LHCN-M2 (cell line): ENCODE data around the gene AQP2. TPM values are rescaled to one million over a fixed set of nuclear protein-coding genes. Genes with fewer than 3 reads are reported as not detected.

ENCODE experiments used
- DNase-seq: peaks from one replicate; pipeline ENCODE4 v3.0.0-alpha.2; 2012; ENCODE audit warnings: low read depth
- total RNA-seq: library from RNA; depleted of rRNA; stranded (reverse); fragments of >200 nt; gene quantifications from 2 replicates; pipeline ENCODE4 v1.2.3, GENCODE V29; 2014

The AQP2 gene
- total RNA-seq, 1 experiment from 2014 or later: not detected

GRCh38 chr12:49955899-49956662, 5.5 kb downstream of the AQP2 start:
- DNase-seq: no peak

DNA sequence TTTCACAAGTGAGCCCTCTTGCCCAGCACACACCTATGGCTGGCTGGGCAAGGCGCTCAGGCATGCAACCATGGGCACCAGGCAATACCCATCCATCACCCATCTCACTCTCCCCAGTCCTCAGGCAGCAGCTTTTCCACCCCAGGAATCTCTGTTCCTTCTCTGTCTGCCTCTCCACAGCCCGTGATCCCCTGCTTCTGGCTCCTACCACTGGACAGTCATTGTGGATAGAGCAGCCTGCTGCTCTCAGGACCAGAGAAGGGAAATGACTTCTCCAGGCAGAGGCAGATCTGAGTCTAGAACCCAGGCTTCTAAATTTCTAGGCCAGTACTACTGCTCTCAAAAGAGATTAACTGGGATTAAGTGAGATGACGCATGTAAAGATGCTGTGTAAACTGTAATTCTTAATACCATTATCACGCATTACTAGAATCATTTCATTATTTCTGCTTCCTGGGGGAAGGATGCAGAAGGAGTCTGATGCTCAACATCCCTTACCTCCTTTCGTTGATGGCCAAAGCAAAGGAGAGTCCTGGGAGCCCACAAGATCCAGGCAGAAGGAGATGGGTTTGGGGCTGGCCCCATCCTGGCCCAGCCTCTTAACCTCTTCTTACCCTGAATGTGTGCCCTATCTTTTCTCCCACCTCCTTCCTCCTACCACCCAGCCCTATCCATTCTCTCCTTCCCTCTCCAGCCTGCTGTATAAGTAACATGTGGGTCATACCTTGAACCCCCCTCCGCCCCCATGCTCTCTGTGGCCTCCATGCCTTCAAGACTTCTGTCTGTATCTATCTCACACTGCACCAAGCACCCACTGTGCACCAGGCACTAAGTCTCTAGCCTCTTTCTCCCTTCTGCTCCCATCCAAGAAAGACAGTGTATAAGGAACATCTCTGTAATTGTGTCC, 6.4 kb downstream of the AQP2 start:
- no peak for DNase-seq

DNA sequence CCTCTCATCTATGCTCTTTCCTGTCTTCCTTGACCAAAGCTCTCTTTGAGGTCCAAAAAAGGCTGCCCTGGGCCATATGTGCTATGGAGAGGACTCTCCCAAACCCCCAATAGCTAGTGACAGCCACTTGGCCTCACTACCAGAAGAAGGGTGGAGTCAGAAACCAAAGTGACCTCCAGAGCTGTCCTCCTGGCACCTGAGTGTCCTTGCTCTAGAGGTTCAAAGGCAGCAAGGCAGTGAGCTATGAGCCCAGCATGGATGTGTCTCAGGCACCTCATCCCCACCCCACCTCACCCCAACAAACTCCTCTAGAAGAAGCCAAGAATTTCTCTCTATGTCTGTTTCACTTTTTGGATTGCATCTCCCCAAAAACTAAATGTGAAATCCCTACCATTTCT, 7.0 kb downstream of the AQP2 start:
- DNase-seq: no peak

- peak; percentile 88 for DNase-seq
Observed at GRCh38 chr12:49959685-49960473, 9.3 kb downstream of the AQP2 start.

- no peak for DNase-seq
Observed at GRCh38 chr12:49960474-49961110, 10.1 kb downstream of the AQP2 start.

DNA sequence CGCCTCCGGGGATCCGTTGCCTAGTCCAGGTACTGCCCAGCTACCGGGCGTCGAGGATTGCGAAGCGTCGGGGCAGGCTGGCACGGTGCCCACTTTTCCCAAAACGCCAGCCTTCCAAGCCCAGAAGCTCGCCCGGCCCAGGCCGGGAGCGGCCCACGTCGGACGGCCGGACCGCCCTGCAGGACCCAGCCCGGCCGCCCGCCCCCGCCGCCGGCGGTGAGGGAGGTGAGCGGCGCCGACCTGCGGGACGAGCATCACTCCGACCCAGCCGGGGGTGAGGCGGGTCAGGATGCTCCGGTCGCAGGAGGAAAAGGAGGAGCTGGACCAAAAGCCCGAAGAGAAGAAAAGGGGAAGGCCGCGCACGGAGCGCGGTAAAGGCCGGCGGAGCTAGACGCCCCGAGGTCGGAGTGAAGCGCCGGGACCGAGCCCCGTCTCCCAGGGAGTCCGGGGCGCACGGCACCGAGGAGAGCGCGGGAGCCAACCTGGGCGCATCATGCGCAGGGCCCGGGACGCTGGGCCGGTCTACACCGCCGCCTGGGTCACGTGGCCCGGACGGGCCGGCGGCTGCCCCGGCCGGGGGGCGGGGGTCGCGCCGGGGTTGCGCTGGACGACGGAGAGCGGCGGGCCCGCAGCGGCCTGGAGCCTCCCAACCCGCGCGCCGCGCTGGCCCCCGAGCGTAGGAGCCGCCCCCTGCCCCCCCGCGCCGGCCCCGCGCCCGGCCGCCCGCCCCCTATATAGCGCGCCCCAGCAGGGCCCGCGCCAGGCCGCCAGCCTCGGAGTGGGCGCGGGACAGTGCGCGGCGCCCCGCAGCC, 10.8 kb downstream of the AQP2 start, which contains the start of gene AQP5:
Gene AQP5 (plus strand): TSS at position 762 of the 812 bp plus-strand sequence. CDS start 146 bp downstream, outside the sequence.
- DNase-seq: no peak

GRCh38 chr12:49961993-49962764, 11.6 kb downstream of the AQP2 start:
- DNase-seq: no peak

- peak; percentile 80 for DNase-seq
Observed at GRCh38 chr12:49962861-49963765, 12.6 kb downstream of the AQP2 start.

DNA sequence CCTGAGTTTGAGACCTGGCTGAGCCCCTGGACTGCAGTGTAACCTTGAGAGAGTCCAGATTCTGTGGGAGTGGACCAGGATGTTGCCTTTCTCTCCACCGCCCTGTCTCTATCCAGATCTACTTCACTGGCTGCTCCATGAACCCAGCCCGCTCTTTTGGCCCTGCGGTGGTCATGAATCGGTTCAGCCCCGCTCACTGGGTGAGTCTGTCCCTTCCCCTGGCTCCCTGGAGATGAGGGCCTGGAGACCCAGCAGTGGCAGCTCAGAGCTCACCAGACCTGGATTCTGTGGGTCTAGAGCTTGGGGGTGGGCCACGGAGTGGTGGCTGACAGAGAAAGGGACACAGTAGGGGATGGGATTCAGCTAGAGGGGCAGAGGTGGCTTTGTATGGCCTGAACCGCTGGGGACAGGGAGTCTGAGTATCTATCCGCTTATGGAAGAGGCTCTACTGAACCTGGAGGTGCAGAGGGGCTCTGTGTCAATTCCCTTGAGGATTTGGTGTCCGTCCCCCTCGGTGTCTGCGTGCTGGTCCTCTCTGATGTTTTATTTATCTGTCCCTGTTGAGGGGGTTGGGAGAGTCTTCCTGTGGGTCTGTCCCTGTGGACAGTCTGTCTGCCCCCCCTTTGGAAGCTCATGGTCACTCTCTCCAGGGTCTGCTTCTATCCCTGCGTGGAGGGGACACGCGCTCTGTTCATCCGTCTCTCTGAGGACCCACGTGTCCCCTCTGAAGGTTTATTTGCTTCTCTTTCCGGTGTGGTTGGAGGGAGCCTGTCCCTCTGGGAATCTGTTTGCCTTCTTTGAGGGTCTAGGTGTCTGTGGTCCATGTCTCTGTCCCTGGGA, 13.7 kb downstream of the AQP2 start:
- no peak for DNase-seq

DNA sequence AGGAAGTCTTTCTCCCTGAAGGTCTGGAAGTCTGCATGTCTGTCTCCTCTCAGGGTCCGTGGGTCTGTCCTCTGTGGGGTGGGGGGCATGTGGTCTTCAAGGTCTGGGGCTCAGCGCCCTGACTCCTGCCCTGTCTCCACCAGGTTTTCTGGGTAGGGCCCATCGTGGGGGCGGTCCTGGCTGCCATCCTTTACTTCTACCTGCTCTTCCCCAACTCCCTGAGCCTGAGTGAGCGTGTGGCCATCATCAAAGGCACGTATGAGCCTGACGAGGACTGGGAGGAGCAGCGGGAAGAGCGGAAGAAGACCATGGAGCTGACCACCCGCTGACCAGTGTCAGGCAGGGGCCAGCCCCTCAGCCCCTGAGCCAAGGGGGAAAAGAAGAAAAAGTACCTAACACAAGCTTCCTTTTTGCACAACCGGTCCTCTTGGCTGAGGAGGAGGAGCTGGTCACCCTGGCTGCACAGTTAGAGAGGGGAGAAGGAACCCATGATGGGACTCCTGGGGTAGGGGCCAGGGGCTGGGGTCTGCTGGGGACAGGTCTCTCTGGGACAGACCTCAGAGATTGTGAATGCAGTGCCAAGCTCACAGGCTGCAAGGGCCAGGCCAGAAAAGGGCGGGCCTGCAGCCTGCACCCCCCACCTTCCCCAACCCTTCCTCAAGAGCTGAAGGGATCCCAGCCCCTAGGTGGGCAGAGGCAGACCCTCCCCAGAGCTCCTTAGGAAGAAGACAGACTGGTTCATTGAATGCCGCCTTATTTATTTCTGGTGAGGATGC, 14.5 kb downstream of the AQP2 start:
- DNase-seq: no peak

DNA sequence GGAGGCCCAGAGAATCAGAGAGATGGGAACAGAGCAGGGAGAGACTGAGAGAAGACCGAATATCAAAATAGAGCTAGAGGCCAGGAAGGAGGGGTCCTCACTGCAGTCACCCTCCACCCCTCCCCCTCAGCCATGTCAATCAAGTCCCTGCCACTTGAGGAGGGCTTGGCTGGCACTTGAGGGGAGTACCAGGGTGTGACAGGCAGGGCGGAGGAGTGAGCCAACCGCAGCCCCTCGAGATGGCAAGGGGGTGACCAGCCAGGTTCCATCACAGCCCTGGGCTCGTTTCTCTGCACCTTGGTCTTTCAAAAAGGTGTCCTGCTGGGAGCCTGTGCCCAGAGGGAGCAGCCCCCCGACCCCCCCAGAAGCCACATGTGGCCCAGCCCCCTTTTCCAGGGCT, 15.3 kb downstream of the AQP2 start:
- DNase-seq: no peak

- no peak for DNase-seq
Observed at GRCh38 chr12:49966511-49967041, 16.0 kb downstream of the AQP2 start.

GRCh38 chr12:49967042-49967776, 16.7 kb downstream of the AQP2 start:
- DNase-seq: peak; percentile 74

GRCh38 chr12:49967777-49968250, 17.3 kb downstream of the AQP2 start:
- DNase-seq: no peak

- DNase-seq: no peak
Observed at GRCh38 chr12:49968471-49968870, 17.9 kb downstream of the AQP2 start.

DNA sequence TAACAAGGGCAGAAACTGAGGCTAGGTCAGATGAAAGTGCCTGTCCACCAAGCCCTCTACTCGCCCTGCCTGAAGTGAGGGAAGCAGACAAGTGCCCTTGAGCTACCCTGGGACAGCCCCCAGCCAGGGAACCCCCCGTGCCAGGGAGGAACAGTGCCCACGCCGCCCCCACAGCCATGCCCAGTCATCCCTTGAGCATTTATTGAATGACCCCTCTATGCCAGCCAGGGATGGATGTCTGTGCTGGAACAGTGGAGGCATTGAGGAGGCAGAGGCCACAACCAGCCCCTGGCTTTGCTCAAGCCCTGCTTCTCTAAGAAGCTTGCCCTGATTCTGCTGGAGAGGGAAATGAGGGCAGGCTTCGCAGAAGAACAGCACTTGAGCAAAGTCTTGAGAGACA, 18.5 kb downstream of the AQP2 start:
- no peak for DNase-seq
